Omental fat pad (tissue), 4 donors: ENCODE data around the gene MMP17. TPM values are rescaled to one million over a fixed set of nuclear protein-coding genes. Genes with fewer than 3 reads are reported as not detected.

Experiments used
- ATAC-seq: fragments of 150-250 bp; one replicate; pipeline ENCODE4 v1.9.1; 2016; ENCODE audit warnings: mild to moderate bottlenecking, moderate library complexity; ENCODE audit not compliant: low FRiP score
- DNase-seq: peaks from one replicate; pipeline ENCODE4 v3.0.0-alpha.2; 2019; ENCODE audit warnings: low spot score
- CTCF ChIP-seq, 3 donors: fragments of 450-650 bp; IDR thresholded peaks; one replicate each; pipeline ENCODE4 v1.5.1; 2016 to 2017; ENCODE audit warnings: antibody characterized with exemption in 3 of 3, mild to moderate bottlenecking in 3 of 3, moderate library complexity in 2 of 3
- total RNA-seq, 4 donors: library from RNA; depleted of rRNA; stranded (reverse); fragments of >200 nt; gene quantifications; one replicate each; pipeline ENCODE4 v1.1.0, GENCODE V29; 2016

Gene MMP17
- total RNA-seq, 4 donors from 2014 or later = 2.3 to 10.9 (median 3.0) TPM

- no peak for DNase-seq
- no peak for TF ChIP-seq CTCF (IDR thresholded peaks at IDR 0.05)
- ATAC-seq = no peak
Observed at GRCh38 chr12:131786331-131786730, 41.9 kb upstream of the MMP17 start.

- DNase-seq = no peak
- ATAC-seq = no peak
- TF ChIP-seq CTCF (IDR thresholded peaks at IDR 0.05) = no peak
Observed at GRCh38 chr12:131787143-131787660, 41.0 kb upstream of the MMP17 start.

- ATAC-seq = no peak
Observed at GRCh38 chr12:131788070-131788469, 40.1 kb upstream of the MMP17 start.

GRCh38 chr12:131789638-131790037 lies 38.6 kb upstream of the MMP17 start:
- ATAC-seq (no peak), DNase-seq (no peak)
- TF ChIP-seq CTCF (IDR thresholded peaks at IDR 0.05) = no peak

More at GRCh38 chr12:131788070-131788469, 40.1 kb upstream of the MMP17 start:
- DNase-seq = no peak
- no peak for TF ChIP-seq CTCF (IDR thresholded peaks at IDR 0.05)

GRCh38 chr12:131793243-131794022 lies 34.8 kb upstream of the MMP17 start:
- DNase-seq = no peak
- no peak for TF ChIP-seq CTCF (IDR thresholded peaks at IDR 0.05)
- ATAC-seq = no peak

GRCh38 chr12:131794061-131794460 lies 34.1 kb upstream of the MMP17 start:
- TF ChIP-seq CTCF (IDR thresholded peaks at IDR 0.05) = no peak
- DNase-seq (no peak), ATAC-seq (no peak)

GRCh38 chr12:131794573-131794972 lies 33.6 kb upstream of the MMP17 start:
- no peak for TF ChIP-seq CTCF (IDR thresholded peaks at IDR 0.05)
- DNase-seq = no peak
- ATAC-seq = no peak
